Fibroblast of gingiva (primary cell): ENCODE measurements around the gene SLC15A5.

ENCODE experiments used
- DNase-seq: peaks from one replicate; pipeline ENCODE4 v3.0.0-alpha.2; 2011; ENCODE audit warnings: low read depth

Gene SLC15A5

GRCh38 chr12:16277585-16277984 is at the start of gene SLC15A5:
Gene SLC15A5 (minus strand): TSS chr12:16277685. CDS start chr12:16277685, 0 bp downstream.
- DNase-seq: no peak

GRCh38 chr12:16325426-16325825 is 47.9 kb upstream of the SLC15A5 start:
- no peak for DNase-seq

GRCh38 chr12:16324772-16325171 is 47.3 kb upstream of the SLC15A5 start:
- DNase-seq: no peak

GRCh38 chr12:16324272-16324671 is 46.8 kb upstream of the SLC15A5 start:
- DNase-seq: no peak

- no peak for DNase-seq
Observed at GRCh38 chr12:16323638-16324037, 46.2 kb upstream of the SLC15A5 start.

GRCh38 chr12:16323010-16323409 is 45.5 kb upstream of the SLC15A5 start:
- peak; percentile 73 for DNase-seq

GRCh38 chr12:16310934-16311333 is 33.4 kb upstream of the SLC15A5 start:
- DNase-seq: no peak

- DNase-seq: peak; percentile 34
Observed at GRCh38 chr12:16307856-16308475, 30.5 kb upstream of the SLC15A5 start.

GRCh38 chr12:16303939-16304338 is 26.5 kb upstream of the SLC15A5 start:
- no peak for DNase-seq

GRCh38 chr12:16300736-16301135 is 23.3 kb upstream of the SLC15A5 start:
- peak; percentile 85 for DNase-seq

GRCh38 chr12:16300122-16300521 is 22.6 kb upstream of the SLC15A5 start:
- peak; percentile 51 for DNase-seq

- DNase-seq: peak; percentile 14
Observed at GRCh38 chr12:16299403-16299802, 21.9 kb upstream of the SLC15A5 start.

- DNase-seq: no peak
Observed at GRCh38 chr12:16297521-16297920, 20.0 kb upstream of the SLC15A5 start.

GRCh38 chr12:16294376-16294956 is 17.0 kb upstream of the SLC15A5 start:
- no peak for DNase-seq

- DNase-seq: no peak
Observed at GRCh38 chr12:16291032-16291431, 13.5 kb upstream of the SLC15A5 start.

- DNase-seq: no peak
Observed at GRCh38 chr12:16285586-16285985, 8.1 kb upstream of the SLC15A5 start.

GRCh38 chr12:16282978-16283377 is 5.5 kb upstream of the SLC15A5 start:
- no peak for DNase-seq

GRCh38 chr12:16282081-16282480 is 4.6 kb upstream of the SLC15A5 start:
- no peak for DNase-seq

- peak; percentile 81 for DNase-seq
Observed at GRCh38 chr12:16281157-16281556, 3.7 kb upstream of the SLC15A5 start.

- DNase-seq: no peak
Observed at GRCh38 chr12:16272222-16272621, 5.3 kb downstream of the SLC15A5 start.

- no peak for DNase-seq
Observed at GRCh38 chr12:16271062-16271461, 6.4 kb downstream of the SLC15A5 start.

GRCh38 chr12:16269946-16270345 is 7.5 kb downstream of the SLC15A5 start:
- DNase-seq: no peak

- peak; percentile 15 for DNase-seq
Observed at GRCh38 chr12:16266085-16266484, 11.4 kb downstream of the SLC15A5 start.

GRCh38 chr12:16261944-16262475 is 15.5 kb downstream of the SLC15A5 start:
- no peak for DNase-seq
